GM12872 (cell line): Measurements from ENCODE around the gene CEP85L.
A peak's percentile ranks its signal among the peaks of the same experiment; 100 is the strongest.

Source experiments
- CTCF ChIP-seq: IDR thresholded peaks from 3 replicates; pipeline ENCODE4 v1.5.1; 2011; ENCODE audit warnings: low read depth, mild to moderate bottlenecking, low read length, moderate library complexity; ENCODE audit not compliant: insufficient read depth

Gene CEP85L

GRCh38 chr6:118522422-118522821, 129.0 kb downstream of the CEP85L start:
- no peak for TF ChIP-seq CTCF

DNA sequence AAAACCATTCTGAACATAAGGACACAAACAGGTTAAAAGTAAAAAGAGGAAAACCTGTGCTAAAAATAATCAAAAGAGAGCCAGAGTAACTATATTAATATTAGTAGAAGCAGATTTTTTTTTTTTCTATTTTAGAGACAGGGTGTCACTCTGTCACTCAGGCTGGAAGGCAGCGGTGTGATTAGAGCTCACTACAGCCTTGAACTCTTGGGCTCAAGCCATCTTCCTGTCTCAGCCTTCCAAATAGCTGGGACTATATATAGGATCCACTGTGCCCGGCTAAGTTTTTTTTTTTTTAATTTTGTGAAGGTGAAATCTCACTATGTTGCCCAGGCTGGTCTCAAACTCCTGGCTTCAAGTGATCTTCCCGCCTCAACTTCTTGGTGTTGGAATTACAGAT, 136.7 kb downstream of the CEP85L start:
- TF ChIP-seq CTCF = no peak

GRCh38 chr6:118511930-118512715, 139.3 kb downstream of the CEP85L start:
- no peak for TF ChIP-seq CTCF

- TF ChIP-seq CTCF = peak; percentile 37; the same call in 2 of the 3 replicates
These were observed 142.3 kb downstream of the CEP85L start for GRCh38 chr6:118509009-118509617.

- no peak for TF ChIP-seq CTCF
These were observed 143.8 kb downstream of the CEP85L start for GRCh38 chr6:118507636-118508035.

- TF ChIP-seq CTCF = no peak
These were observed 145.2 kb downstream of the CEP85L start for GRCh38 chr6:118506071-118506638.

DNA sequence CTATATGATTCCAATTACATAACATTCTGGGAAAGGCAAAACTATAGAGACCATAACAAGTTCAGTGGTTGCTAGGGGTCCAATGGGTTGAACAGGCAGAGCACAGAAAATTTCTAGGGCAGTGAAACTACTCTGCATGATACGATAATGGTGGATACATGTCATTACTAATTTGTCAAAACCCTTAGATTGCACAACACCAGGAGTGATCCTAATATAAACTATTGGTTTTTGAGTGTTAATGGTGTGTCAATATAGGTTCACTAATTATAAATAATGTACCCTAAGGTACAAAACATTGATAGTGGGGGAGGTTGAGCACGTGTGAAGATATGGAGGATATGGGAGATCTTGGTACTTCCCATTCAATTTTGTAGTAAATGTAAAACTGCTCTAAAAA, 145.7 kb downstream of the CEP85L start:
- TF ChIP-seq CTCF = no peak
